ENCODE measurements around the gene PTPRM.

- no peak for TF ChIP-seq POLR2A (IDR thresholded peaks at IDR 0.05; ENCODE audit: extremely low read depth, insufficient read length)
- TF ChIP-seq CTCF (IDR thresholded peaks at IDR 0.05; ENCODE audit: low read depth, low read length), result no peak
- TF ChIP-seq, protein P1, sequence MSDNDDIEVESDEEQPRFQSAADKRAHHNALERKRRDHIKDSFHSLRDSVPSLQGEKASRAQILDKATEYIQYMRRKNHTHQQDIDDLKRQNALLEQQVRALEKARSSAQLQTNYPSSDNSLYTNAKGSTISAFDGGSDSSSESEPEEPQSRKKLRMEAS (IDR thresholded peaks at IDR 0.05; ENCODE audit: low read depth, low read length), result no peak
- no peak for TF ChIP-seq MYC (IDR thresholded peaks at IDR 0.05; ENCODE audit: low read depth, low read length)
Observed at GRCh38 chr18:7941533-7941932, 374.4 kb downstream of the PTPRM start.
